NCI-H1417 treated with DMSO at 0.1 percent for 48 hours (cell line): ENCODE results near the gene TRERF1.

Source experiments
- DNase-seq: peaks from one replicate; lab custom pipeline; 2025; lab: John Stamatoyannopoulos, UW

Gene TRERF1

DNA sequence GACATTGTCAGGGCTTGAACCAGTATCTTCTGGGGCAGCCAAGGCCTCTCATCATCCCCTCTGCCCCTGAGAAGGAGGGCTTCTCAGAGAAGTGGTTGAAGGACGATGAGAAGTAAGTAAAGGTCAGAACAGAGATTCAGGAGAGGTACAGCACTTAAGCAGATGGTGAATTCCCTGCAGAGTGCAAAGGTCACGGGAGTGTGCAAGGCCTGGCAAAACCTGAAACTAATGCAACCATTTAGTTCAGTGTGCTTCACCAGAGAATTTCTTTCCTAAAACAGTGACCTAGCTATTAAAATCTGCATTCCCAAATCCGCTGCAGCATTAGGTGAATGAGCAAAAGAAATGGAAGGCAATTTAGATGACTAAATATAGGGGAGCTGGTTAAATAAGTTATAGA, 58.4 kb downstream of the TRERF1 start:
- no peak for DNase-seq

- DNase-seq, result no peak
Observed at GRCh38 chr6:42392833-42393232, 58.9 kb downstream of the TRERF1 start.

DNA sequence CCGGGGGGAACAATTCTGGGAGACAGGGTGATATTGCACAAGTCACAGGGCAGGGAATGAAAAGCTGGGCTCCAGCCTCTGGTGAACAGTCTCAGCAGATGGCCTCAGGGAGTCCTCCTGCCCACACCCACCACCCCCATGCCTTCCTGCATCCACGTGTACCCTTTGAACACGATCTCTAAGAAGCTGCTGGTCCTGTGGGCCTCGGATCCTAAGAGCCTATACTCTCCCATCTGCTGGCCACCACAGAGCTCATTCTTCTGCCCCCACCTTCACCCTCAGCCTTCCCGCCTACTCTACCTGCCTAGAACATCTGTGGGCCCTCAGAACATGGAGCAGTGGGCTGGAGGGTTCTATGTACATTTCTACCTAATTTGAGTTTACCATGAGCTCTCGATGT, 60.3 kb downstream of the TRERF1 start:
- DNase-seq, result no peak

- no peak for DNase-seq
Observed at GRCh38 chr6:42390228-42390934, 61.3 kb downstream of the TRERF1 start.

DNA sequence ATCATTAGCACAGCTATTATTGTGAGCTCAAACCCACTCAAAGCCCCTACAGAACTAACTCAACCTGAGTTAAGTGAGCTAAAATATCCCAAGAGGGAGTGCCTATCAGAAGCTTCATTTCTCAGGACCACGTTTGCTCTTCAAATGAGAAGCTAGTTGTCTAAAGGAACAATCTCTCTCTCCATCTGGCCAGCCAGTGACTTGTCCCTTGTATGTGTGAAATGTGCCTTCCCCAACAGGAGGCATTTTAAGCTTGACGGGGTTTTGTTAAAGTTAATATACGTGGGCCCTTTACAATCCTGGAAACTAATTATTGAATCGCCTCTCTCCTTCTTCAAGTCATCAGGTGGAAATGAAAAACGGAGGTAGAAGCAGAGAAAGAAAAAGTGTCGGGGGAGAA, 62.0 kb downstream of the TRERF1 start:
- no peak for DNase-seq

DNA sequence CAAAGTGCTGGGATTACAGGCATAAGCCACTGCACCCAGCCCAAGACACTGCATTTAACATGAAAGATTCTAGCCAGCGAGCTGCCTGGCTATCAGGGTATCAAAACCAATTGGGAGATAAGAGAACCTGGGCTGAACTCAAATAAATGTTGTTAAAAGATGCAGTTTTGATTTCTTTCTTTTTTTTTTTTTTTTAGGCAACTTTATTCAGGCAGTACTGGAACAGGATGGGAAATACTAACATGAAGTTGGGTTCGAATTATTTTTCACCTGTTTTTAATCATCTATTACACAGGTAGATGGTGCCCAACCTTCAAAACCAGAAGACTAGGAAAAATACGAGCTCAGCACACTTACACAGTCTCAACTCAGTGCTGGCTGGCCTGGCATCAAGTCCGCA, 63.7 kb downstream of the TRERF1 start:
- no peak for DNase-seq

- no peak for DNase-seq
Observed at GRCh38 chr6:42387336-42387735, 64.4 kb downstream of the TRERF1 start.

- no peak for DNase-seq
Observed at GRCh38 chr6:42385339-42385738, 66.4 kb downstream of the TRERF1 start.

DNA sequence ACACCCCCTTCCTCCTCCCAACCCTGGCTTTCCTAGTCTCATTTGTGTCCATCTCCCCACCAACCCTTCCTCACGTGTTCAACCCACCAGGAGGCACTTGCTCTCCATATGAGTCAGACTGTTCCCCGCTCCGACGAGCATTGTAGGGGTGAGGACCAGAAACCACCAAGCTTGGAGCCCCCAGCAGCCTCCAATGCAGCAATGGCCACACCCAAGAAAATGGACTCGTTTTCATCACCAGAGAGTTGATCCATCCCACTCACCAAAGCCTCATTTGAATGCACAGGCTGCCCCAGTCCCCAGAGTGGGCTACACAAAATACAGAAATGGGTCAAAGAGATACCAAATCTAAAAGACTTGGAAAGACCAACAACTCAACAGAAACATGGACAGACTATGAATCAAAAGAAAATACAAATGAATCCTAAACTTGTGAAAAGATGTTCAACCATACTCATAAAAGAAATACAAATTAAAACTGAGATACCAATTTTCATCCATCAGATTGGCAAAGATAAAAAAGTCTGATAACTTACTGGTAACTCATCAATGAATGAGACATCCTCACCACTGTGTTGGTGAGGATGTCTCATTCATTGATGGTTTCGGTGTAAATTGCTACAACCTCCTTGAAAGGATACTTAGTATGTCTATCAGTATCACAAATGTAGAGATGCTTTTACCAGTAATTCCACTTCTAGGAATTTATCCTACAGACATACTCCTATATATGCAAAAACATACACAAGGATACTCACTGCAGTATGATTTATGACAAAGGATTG, 68.1 kb downstream of the TRERF1 start:
- DNase-seq, result no peak

- DNase-seq, result no peak
Observed at GRCh38 chr6:42381850-42382249, 69.9 kb downstream of the TRERF1 start.

GRCh38 chr6:42380228-42380979, 71.3 kb downstream of the TRERF1 start:
- no peak for DNase-seq

- no peak for DNase-seq
Observed at GRCh38 chr6:42378536-42378935, 73.2 kb downstream of the TRERF1 start.

DNA sequence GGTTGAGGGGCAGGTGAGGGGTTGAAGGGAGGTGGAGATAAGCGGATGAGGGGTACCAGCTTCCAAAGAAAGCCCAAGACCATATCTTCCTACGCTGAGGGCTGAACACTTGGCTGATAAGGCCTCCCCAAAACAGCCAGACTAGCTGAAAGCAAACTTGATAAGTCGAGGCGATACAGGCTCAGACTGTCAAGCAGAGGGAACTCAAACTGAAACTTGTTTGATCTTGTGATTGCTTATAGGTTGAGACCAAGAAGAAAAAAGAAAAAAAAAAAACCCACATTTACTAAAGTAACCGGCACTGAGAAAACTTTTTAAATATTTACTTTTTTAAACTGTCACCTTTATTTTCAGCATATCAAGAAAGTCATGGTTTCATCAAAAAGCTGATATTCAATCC, 73.6 kb downstream of the TRERF1 start:
- DNase-seq, result no peak

GRCh38 chr6:42375007-42375635, 76.6 kb downstream of the TRERF1 start:
- no peak for DNase-seq

DNA sequence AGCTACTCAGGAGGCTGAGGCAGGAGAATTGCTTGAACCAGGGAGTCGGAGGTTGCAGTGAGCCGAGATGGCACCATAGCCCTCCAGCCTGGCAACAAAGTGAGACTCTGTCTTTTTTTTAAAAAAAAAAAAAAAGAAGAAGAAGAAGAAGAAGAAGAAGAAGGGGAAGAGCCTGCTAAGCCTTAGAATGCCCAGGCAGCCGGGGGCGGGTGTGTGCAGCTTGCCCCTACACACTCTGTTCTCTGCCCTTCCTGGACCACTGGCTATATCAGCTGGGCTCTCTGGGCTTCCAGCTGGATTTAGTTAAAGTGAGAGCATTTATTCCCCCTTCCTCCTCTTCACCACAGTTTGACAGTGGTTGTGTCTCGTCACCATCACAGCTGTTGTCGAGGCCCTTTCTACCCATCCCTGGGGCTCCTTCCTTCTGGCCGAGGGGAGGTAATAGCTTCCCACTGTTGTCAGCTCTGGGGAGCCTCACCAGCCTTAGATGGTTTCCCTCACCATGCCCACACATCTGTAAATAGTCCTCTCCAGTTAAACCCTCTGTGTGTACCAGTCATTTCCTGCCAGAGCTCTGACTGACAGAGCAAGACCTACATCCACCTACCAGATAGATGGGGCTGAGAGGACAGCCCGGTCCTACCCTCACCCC, 77.6 kb downstream of the TRERF1 start:
- DNase-seq, result no peak

- no peak for DNase-seq
Observed at GRCh38 chr6:42372699-42373098, 79.0 kb downstream of the TRERF1 start.

DNA sequence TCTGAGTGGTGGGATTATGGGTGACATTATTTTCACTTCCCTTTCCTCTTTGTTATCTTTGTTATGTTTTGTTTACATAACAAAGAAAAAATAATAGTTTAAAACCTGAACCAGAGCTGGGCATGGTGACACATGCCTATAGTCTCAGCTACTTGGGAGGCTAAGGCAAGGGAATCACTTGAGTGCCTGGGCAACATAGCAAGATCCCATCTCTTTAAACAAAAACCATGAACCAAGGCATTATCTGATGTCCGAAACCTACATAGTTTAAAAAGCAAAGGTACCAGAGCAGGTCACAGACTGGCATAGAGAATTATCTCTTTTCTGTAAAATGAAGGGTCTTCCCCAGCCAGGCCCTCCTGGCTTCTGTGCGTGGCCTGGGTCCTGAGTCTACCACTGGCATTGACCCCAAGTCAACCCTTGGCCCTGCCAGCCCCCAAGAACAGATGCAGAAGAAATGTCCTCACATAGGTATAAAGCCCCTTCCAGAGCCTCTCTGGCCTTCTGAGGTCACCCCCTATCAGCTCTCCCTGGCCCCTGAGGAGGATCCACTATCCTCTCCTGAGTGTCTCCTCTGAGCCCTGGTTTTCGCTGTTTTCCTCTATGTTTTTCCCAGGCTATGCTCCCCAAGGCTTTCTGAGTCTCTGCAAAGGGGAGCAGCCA, 81.3 kb downstream of the TRERF1 start:
- no peak for DNase-seq

DNA sequence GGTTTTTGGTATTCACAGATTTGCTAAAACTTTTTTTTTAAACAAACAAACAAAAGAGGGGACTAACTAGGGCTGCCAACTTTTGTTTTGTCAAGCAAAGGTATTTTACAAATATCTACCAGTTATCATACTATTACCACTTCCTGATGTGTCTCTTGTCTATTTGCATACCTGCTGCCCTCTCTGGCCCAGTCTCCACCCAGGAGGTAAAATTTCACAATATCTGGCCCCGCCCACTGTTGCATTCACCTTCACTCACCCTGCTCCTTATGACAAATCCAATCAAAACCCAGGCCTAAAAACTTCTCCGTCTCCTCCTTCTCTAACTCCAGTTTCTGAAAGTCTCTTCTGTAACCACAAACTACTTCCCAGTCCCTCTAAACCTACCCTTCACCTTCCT, 82.2 kb downstream of the TRERF1 start:
- no peak for DNase-seq

GRCh38 chr6:42368181-42368580, 83.5 kb downstream of the TRERF1 start:
- no peak for DNase-seq

DNA sequence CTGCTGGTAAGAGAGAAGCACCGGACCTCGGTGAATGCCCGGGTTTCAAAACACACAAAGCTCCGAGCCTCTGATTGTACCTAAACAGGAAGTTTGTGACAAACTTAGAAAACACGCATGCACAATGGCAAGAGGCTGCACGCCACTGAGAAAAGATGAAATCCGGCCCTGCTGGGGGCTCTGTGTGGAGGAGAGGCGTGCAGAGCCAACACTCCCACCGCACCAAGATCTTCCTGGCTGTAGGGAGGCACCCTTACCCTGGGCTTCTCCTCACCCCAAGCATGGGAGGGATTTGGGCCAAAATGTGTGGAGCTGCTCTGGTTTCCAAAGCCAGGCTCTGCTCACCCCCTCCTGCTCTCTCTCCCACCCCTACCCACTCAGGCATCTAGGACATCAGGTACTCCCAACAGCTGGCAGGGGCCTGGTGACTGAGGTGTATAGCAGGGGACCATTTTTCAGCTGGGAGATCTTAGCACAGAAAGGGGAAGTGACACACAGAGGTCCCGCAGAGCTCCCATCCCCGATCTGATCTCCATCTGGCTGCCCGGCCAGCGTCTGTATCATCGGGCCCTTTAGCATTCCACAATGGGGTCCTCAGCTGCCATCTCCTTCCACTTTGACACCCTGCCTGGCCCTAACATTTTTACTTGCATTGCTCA, 84.2 kb downstream of the TRERF1 start:
- DNase-seq, result no peak

GRCh38 chr6:42366999-42367352, 84.8 kb downstream of the TRERF1 start:
- no peak for DNase-seq
